H1 (cell line): ENCODE data around the gene TMA7B. TPM values are rescaled to one million over a fixed set of nuclear protein-coding genes. Genes with fewer than 3 reads are reported as not detected.

Experiments used
- CTCF ChIA-PET: fragments of 300-600 bp; sonication (Branson Sonifier 250); formaldehyde crosslinking; loops from one replicate; lab custom pipeline; 2021; ENCODE audit not compliant: partially characterized antibody; lab: Charles Lee
- POLR2A ChIA-PET: fragments of 300-600 bp; sonication (Branson Sonifier 250); formaldehyde crosslinking; loops from one replicate; lab custom pipeline; 2021; ENCODE audit warnings: inconsistent platforms; ENCODE audit not compliant: partially characterized antibody; lab: Charles Lee
- DNase-seq, 2 experiments: peaks; one replicate each; pipeline versions ENCODE4 v3.0.0 to v3.0.0-alpha.2; 2010 to 2022; ENCODE audit warnings: low spot score in 2 of 2, low read depth in 1 of 2, mixed read lengths in 1 of 2
- FAIRE-seq: peaks from 2 replicates; lab custom pipeline; 2011; peaks lifted over from hg19 to GRCh38; lab: Jason Lieb, UNC
- H2AFZ ChIP-seq: 2 replicates; pipeline ENCODE4 v1.8.1; 2012; ENCODE audit warnings: low read length, inconsistent platforms
- H2AK5ac ChIP-seq: 2 replicates; pipeline ENCODE4 v1.6.1; 2013; ENCODE audit warnings: low read depth, low read length
- H2BK120ac ChIP-seq: replicated peaks from 2 replicates; pipeline ENCODE3; 2013; ENCODE audit warnings: low read depth, low read length, inconsistent platforms
- H2BK12ac ChIP-seq: 2 replicates; pipeline ENCODE4 v1.6.1; 2013; ENCODE audit warnings: low read depth, low read length
- H2BK15ac ChIP-seq: 2 replicates; pipeline ENCODE4 v1.6.1; 2013; ENCODE audit warnings: low read length
- H2BK20ac ChIP-seq: 2 replicates; pipeline ENCODE4 v1.6.1; 2013; ENCODE audit warnings: low read length
- H2BK5ac ChIP-seq: 2 replicates; pipeline ENCODE4 v1.6.1; 2013; ENCODE audit warnings: low read depth, low read length
- H3K14ac ChIP-seq: 2 replicates; pipeline ENCODE4 v1.6.1; 2013; ENCODE audit warnings: inconsistent platforms; ENCODE audit not compliant: insufficient read length
- H3K18ac ChIP-seq: 2 replicates; pipeline ENCODE4 v1.6.1; 2013; ENCODE audit warnings: low read length; ENCODE audit errors: extremely low read depth
- H3K23ac ChIP-seq: 2 replicates; pipeline ENCODE4 v1.6.1; 2013; ENCODE audit warnings: inconsistent platforms; ENCODE audit not compliant: insufficient read length
- H3K23me2 ChIP-seq: 2 replicates; pipeline ENCODE4 v1.6.1; 2013; ENCODE audit warnings: low read depth, low read length
- H3K27ac ChIP-seq: 2 replicates; pipeline ENCODE4 v1.6.1; 2011; ENCODE audit warnings: low read depth, low read length, inconsistent platforms
- H3K27me3 ChIP-seq, 4 experiments: replicated peaks in 1 of 4; 1 replicate in 1 of 4; 2 replicates in 3 of 4; pipeline versions ENCODE4 v1.6.1 to v1.8.1; 2011 to 2013; ENCODE audit warnings: low read length in 3 of 4, mild to moderate bottlenecking in 3 of 4, inconsistent platforms in 2 of 4, mixed read lengths in 2 of 4, moderate library complexity in 1 of 4; ENCODE audit not compliant: control insufficient read depth in 3 of 4, insufficient read depth in 3 of 4; ENCODE audit errors: extremely low read depth in 1 of 4
- H3K36me3 ChIP-seq, 4 experiments: 2 replicates each; pipeline versions ENCODE4 v1.6.1 to v1.8.1; 2011 to 2013; ENCODE audit warnings: mild to moderate bottlenecking in 4 of 4, low read length in 3 of 4, moderate library complexity in 2 of 4, control low read depth in 1 of 4, inconsistent platforms in 1 of 4; ENCODE audit not compliant: insufficient read depth in 4 of 4, control insufficient read depth in 2 of 4
- H3K4ac ChIP-seq: replicated peaks from 2 replicates; pipeline ENCODE3; 2013; ENCODE audit warnings: low read length, low read depth, mixed read lengths, inconsistent platforms; ENCODE audit not compliant: insufficient read length
- H3K4me1 ChIP-seq, 4 experiments: replicated peaks in 1 of 4; 1 replicate in 1 of 4; 2 replicates in 3 of 4; pipeline versions ENCODE4 v1.6.1 to v1.8.1; 2011 to 2013; ENCODE audit warnings: low read length in 3 of 4, inconsistent platforms in 2 of 4, mixed read lengths in 1 of 4; ENCODE audit not compliant: insufficient read depth in 4 of 4, control insufficient read depth in 3 of 4
- H3K4me2 ChIP-seq, 2 experiments: 2 replicates each; pipeline versions ENCODE4 v1.6.1 to v1.8.1; 2011 to 2013; ENCODE audit warnings: low read depth in 2 of 2, low read length in 2 of 2, control low read depth in 1 of 2, inconsistent platforms in 1 of 2, mild to moderate bottlenecking in 1 of 2; ENCODE audit not compliant: insufficient read depth in 1 of 2
- H3K4me3 ChIP-seq, 4 experiments: fragments of 200-600, 300-600 bp in 1 of 4; sonication (generic), shearing (Covaris generic), sonication (Bioruptor Twin) in 1 of 4; 2 replicates each; pipeline versions ENCODE4 v1.5.1 to v1.8.1; 2011 to 2016; ENCODE audit warnings: low read length in 4 of 4, low read depth in 3 of 4, control low read depth in 2 of 4, inconsistent platforms in 2 of 4, mild to moderate bottlenecking in 2 of 4, mixed read lengths in 1 of 4, moderate library complexity in 1 of 4; ENCODE audit not compliant: insufficient read depth in 2 of 4; ENCODE audit errors: extremely low read depth in 1 of 4
- H3K56ac ChIP-seq: replicated peaks from 2 replicates; pipeline ENCODE3; 2013; ENCODE audit warnings: low read depth, mild to moderate bottlenecking, mixed read lengths, low read length, inconsistent platforms; ENCODE audit not compliant: insufficient read length
- H3K79me1 ChIP-seq: 2 replicates; pipeline ENCODE4 v1.6.1; 2013; ENCODE audit warnings: low read depth, low read length, control low read depth
- H3K79me2 ChIP-seq, 2 experiments: 2 replicates each; pipeline versions ENCODE4 v1.6.1 to v1.8.1; 2012 to 2013; ENCODE audit warnings: low read length in 2 of 2, mild to moderate bottlenecking in 2 of 2, inconsistent platforms in 1 of 2; ENCODE audit not compliant: insufficient read depth in 2 of 2, control insufficient read depth in 1 of 2
- H3K9ac ChIP-seq, 4 experiments: replicated peaks in 1 of 4; 1 replicate in 1 of 4; 2 replicates in 3 of 4; pipeline versions ENCODE4 v1.6.1 to v1.8.1; 2011 to 2013; ENCODE audit warnings: low read depth in 3 of 4, low read length in 3 of 4, control low read depth in 2 of 4, mild to moderate bottlenecking in 2 of 4, moderate library complexity in 2 of 4, inconsistent platforms in 1 of 4; ENCODE audit errors: extremely low read depth in 1 of 4
- H3K9me3 ChIP-seq, 2 experiments: 2 replicates each; pipeline versions ENCODE4 v1.6.1 to v1.8.1; 2012 to 2013; ENCODE audit warnings: mild to moderate bottlenecking in 2 of 2, moderate library complexity in 2 of 2, control low read depth in 1 of 2, inconsistent platforms in 1 of 2, low read depth in 1 of 2, low read length in 1 of 2, mixed read lengths in 1 of 2; ENCODE audit not compliant: insufficient read depth in 2 of 2
- H4K20me1 ChIP-seq, 2 experiments: replicated peaks in 1 of 2; 2 replicates each; pipeline versions ENCODE3 to v1.8.1; 2011 to 2013; ENCODE audit warnings: inconsistent platforms in 2 of 2, low read length in 2 of 2, mild to moderate bottlenecking in 1 of 2; ENCODE audit not compliant: insufficient read depth in 2 of 2, control insufficient read depth in 1 of 2
- H4K5ac ChIP-seq: 2 replicates; pipeline ENCODE4 v1.6.1; 2013; ENCODE audit warnings: low read length, low read depth, mixed read lengths, inconsistent platforms; ENCODE audit not compliant: insufficient read length
- H4K8ac ChIP-seq: 2 replicates; pipeline ENCODE4 v1.8.0; 2013; ENCODE audit warnings: mild to moderate bottlenecking, moderate library complexity, low read length, inconsistent platforms; ENCODE audit not compliant: insufficient read depth; ENCODE audit errors: extremely low read depth
- H4K91ac ChIP-seq: replicated peaks from 2 replicates; pipeline ENCODE3; 2013; ENCODE audit warnings: low read length, mixed read lengths, inconsistent platforms; ENCODE audit not compliant: insufficient read length
- BACH1 ChIP-seq: IDR thresholded peaks from 2 replicates; pipeline ENCODE4 v1.6.1; 2012; ENCODE audit warnings: low read length, improper control_type of control experiment
- RBBP5 ChIP-seq: IDR thresholded peaks from 2 replicates; pipeline ENCODE4 v1.7.1; 2012; ENCODE audit warnings: low read depth, mild to moderate bottlenecking, inconsistent platforms, low read length, moderate library complexity, borderline replicate concordance
- SUZ12 ChIP-seq: fragments of 200-600 bp; sonication (generic); IDR thresholded peaks from 2 replicates; pipeline ENCODE4 v1.6.1; 2012; ENCODE audit warnings: mild to moderate bottlenecking, inconsistent platforms, low read length, moderate library complexity, mixed read lengths
- TAF1 ChIP-seq: IDR thresholded peaks from 2 replicates; pipeline ENCODE4 v1.6.1; 2011; ENCODE audit warnings: mild to moderate bottlenecking, low read depth, low read length
- WGBS, 2 experiments: shearing (Covaris generic) in 1 of 2; methylation state at CpG; one replicate each; pipeline versions ENCODE4 v1.1.6 to v1.1.7; 2013 to 2015; ENCODE audit warnings: low lambda C conversion rate in 2 of 2, mixed read lengths in 2 of 2, inconsistent platforms in 1 of 2, low coverage in 1 of 2, missing lambda C conversion rate in 1 of 2; ENCODE audit not compliant: insufficient replicate concordance in 2 of 2, insufficient coverage in 1 of 2, insufficient read length in 1 of 2; ENCODE audit errors: extremely low coverage in 1 of 2, missing lambda C conversion rate in 1 of 2; 5-methylcytosine and 5-hydroxymethylcytosine counted together
- polyA plus RNA-seq, 7 experiments: library from polyadenylated mRNA; depleted of rRNA in 3 of 7; stranded (reverse) in 5 of 7; unstranded in 2 of 7; fragments of >200 nt in 5 of 7; fragments of 200-250 nt in 2 of 7; gene quantifications; 1 replicate in 5 of 7; 2 replicates in 1 of 7; 4 replicates in 1 of 7; pipeline versions ENCODE4 v1.2.1 to v1.2.3, GENCODE V29; 2011 to 2013; ENCODE audit warnings: missing spikeins in 2 of 7, mixed read lengths in 2 of 7
- total RNA-seq: library from RNA; stranded (reverse); fragmentation: NEBNext Ultra II Directional; extraction: Animal tissue kit (Norgen Biotek cat#: 25700); gene quantifications from 2 replicates; pipeline ENCODE4 v1.2.1, GENCODE V29; 2021

TMA7B gene
- total and polyA plus RNA-seq, 2 of the 8 experiments (the other 6 are each of a cell fraction or from before 2014, with no cell fraction given) = not detected

- WGBS, 2 experiments = 90% methylated on average over 6 of the region's 6 CpGs; no CpG with 5 or more reads in 1 of the 2 experiments
- Histone ChIP-seq H4K8ac (no peak overlapping the region), H3K4me1 (no peaks in the 10 kb centered on the region), H3K23ac (no peak overlapping the region), H3K9me3 (no peaks in the 10 kb centered on the region), H3K4me2 (no peak overlapping the region), H3K23me2 (no peaks in the 10 kb centered on the region), H4K20me1 (no peaks in the 10 kb centered on the region), H4K91ac (no peak overlapping the region), H3K18ac (no peak overlapping the region), H3K79me2 (no peaks in the 10 kb centered on the region), H2AK5ac (no peak overlapping the region), H3K9ac (no peak overlapping the region), H3K4ac (no peak overlapping the region), H2BK120ac (no peak overlapping the region), H3K27ac (no peak overlapping the region), H3K14ac (no peak overlapping the region), H3K36me3 (no peaks in the 10 kb centered on the region), H3K56ac (no peak overlapping the region), H2BK5ac (no peak overlapping the region), H2BK15ac (no peak overlapping the region), H3K27me3 (peaks cover 0 to 2% (median under 1%) of the 10 kb centered on the region in 4 experiments; a peak in 3 of 7 replicates), H2BK20ac (no peak overlapping the region), H4K5ac (no peak overlapping the region), H2BK12ac (no peak overlapping the region), H3K79me1 (no peaks in the 10 kb centered on the region), H2AFZ (no peak overlapping the region), H3K4me3 (no peak overlapping the region)
- no peak for FAIRE-seq
- no peak for DNase-seq
- CTCF ChIA-PET = interaction anchor here (1.0 to 1.4 kb wide), 2 partner anchors 26 to 45 kb away, joined by 4 to 6 read pairs; no protein-coding TSS in a partner anchor
- POLR2A ChIA-PET = interaction anchor here (1.3 kb wide), 1 partner anchor 20 kb away, joined by 3 read pairs; no protein-coding TSS in a partner anchor
- TF ChIP-seq TAF1 = no peak
- TF ChIP-seq BACH1 = no peak
- no peak for TF ChIP-seq RBBP5
- TF ChIP-seq SUZ12 = no peak
These were observed 18.9 kb downstream of the TMA7B start for GRCh38 chr22:39979048-39979447.
